ENCODE results near the gene PSEN2.

Gene PSEN2

DNA sequence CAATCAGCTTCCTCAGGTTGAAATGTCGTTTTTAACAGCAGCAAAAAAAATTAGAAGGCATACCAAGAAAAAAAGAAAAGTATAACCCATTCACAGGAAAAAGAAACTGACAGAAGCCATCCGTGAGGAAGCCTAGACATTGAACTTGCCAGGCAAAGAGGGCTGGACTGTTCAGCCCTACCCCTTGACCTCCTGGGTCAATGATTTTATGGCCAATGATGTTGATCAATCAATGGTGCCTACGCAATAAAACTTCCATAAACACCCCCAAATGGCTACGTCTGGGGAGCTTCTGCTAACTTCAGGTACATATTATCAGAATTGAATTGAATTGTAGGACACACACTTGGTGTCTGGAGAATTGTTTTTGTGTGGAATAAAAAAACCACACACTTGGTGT lies 4.8 kb upstream of the PSEN2 start:
- no peak for DNase-seq

DNA sequence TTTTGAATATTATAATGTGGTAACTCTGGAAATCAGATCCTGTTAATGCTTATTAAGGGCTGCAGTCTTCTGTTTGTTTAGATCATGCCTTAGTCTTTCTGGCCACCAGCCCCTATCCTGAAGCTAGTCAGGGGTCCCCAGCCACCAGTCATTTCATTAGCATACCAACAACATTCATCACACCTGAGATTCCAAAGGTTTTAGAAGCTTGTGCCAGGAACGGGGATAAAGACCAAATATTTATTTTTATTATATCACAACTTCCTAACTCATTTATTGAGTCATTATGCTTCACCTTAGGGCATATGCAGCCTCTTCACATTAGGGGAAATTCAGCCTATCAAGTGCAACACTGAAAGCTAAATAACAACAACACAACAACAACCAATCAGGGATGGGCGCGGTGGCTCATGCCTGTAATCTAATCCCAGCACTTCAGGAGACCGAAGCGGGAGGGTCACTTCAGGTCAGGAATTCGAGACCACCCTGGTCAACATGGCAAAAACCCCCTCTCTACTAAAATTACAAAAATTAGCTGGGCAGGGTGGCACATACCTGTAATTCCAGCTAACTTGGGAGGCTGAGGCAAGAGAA lies 2.9 kb upstream of the PSEN2 start:
- no peak for DNase-seq

DNA sequence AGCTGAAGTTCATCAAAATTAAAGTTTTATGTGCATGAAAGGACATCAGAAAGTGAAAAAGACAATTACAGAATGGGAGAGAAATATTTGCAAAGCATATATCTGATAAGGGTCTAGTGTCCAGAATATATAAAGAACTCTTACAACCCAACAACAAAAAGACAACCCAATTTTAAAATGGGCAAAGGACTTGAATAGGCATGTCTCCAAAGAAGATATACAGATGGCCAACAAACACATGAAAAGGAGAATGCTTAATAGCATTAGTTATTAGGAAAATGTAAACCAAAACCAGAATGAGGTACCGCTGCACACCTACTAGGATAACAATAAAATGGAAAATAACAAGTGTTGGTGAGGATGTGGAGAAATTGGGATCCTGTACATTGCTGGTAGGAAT lies 1.7 kb upstream of the PSEN2 start:
- DNase-seq, result no peak

DNA sequence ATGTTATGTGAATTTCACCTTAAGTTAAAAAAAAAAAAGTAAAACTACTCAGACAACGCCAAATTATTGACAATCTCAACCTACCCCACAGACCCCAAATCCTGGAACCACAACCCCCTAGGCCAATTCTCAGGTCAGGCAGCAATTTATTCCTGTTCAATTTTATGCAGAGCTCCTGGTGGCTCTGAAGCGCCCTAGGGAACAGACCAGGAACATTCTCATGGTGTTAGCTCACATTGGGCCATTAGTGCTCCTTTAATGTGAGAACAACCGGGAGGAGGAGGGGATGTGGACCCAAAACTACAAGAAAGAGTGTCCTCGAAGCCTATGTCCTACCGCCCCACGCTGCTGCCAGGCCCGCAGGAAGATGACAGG lies 403 bp upstream of the PSEN2 start:
- DNase-seq, result peak; percentile 33

DNA sequence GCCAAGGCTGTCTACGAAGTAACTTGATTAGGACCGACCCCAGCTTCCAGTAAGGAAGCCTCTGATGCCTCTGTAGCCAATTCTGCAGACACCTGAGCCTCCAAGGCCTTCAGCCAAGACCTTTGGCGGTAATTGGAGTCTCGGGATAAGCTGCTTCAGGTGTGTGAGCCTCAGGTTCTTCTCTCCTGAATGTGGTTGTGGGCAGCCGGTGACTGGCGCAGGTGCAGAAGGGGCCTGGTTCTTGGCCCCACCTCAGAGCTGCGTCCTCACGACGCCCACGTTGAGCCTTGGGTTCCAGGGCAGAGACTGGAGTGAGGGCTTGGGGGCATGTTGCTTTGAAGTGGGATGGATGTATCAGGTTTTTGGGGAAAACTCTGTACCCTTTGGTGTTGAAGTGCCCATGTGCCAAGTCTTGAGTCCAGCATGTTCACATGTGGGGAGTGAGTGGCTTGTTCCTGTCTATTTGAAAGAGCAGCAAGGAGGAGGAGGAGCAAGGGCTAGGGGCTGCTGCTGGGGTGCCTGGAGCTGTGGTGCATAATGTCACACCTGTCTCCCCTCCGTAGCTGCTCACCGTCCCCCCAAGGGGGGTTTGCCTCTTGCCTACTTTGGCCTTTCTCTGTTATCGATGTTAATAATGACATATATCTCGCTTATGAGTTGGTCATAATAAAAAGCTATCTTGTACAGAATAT lies 1.4 kb downstream of the PSEN2 start:
- no peak for DNase-seq

DNA sequence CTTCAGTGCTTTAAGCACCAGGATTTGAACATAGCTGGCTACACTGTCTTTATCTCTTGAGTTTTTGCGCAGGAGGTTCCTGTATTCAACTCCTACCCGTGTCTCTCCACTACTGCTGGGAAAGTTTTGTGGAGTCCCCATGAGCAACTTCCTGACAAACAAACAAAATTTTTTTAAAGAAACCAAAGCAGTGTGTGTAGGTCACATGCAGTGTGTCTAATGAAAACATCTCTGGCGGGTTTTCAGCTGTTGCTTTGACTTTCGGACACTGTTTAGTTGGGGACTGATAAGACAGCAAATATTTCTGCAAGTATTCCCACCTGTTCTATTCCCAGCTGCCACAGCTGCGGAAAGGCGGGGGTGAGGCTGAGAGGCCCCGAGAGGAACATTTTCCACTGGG lies 2.0 kb downstream of the PSEN2 start:
- no peak for DNase-seq

DNA sequence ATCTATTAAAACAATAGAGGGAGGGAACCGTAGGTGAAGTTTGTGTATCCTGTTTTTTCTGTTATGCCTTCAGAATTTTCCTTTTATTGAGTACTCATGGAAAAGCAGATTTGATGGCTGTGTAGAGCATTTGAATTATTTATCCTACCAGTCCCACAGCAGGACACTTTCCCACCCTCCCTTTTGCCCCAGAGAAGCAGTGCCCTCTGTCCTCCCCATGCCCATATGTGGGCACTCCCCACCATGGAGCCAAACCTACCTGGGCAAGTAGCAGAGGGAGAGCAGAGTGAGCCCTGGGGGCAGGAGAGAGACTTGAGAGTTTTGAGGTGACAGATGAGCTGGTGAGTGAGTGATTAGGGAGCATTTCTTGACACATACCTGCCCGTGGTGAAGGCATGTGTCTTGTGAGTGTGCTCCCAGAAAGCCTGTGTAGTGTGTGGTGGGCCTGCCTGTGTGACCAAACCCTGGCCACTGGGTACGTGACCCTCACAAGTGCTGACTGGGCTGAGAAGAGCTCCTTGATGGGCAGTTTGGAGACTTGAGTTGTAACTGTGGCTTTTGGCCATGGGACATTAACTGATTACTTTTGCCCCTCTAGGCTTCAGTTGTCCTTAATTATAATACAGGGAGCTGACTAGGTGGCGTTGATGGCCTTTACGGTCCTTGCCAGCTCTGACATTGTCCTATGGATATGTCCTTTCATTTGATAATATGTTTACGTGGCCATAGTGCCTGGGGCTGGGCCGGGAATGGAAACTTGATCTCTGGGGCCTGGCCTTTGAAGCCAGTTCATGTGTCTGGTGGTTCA lies 3.6 kb downstream of the PSEN2 start:
- no peak for DNase-seq

DNA sequence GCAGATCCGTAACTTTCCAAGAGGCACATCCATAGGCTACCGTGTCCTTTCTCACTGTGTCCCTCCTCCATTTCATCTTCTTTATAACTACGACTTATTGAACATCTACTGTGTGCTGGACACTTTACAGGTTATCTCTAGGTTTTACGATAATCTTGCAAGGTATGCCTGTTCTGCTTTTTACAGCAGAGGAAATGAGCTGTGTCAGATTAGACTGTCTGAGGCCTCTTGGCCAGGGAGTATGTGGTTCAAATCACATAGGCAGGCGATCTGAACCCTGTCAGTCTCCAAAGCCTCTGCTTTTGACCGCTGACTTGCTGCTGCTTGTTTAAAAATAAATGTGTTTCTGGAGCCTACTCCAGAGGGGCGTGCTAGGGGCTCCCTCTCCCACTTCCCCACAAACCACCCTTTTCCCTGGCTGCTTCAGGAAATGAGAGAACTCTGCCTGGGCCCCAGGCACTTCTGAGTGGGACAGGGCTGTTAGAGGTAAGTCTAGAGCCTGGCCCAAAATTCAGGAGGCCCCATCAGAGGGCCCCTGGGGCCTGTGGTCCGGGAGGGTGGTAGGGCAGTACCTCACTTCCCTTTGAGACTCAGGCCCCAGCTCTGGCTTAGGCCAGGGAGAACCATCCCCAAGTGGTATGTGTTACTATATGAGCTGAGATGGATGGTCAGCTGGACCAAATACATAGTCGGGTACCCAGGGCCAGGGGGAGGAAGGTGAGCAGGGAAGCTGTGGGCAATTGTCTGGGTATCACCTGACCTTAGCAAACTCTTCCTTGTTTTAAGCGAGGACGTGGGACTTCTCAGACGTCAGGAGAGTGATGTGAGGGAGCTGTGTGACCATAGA lies 4.4 kb downstream of the PSEN2 start:
- no peak for DNase-seq

DNA sequence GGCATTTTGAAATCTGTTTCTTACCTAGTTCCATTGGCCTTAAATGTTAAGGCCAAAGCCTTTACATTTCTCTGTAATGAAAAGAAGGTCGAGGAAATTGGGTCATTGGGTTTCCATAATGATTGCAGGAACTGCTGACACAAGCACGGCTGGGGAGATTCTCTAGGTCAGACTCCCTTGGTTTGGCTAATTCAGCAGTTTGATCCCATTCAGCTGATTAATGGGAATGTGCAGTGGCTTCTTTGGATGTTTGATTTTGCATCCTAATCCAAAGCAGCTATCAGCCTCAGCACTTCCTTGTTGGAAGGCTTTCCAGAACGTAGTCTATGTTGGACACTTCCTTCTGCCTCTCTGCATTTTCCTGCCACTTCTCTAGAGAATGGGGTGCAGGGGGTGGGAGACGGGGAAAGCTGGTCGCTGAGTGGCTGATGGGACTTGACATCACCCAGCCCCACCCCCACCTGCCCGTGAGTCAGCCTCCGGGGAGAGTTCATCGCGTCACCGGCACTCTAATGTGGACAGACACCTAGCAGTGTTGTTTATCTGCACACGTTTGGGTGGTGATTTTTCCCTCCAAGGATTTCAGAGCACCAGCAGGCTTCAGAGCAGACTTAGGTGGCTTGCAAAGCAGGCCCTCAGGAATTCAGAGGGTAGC lies 5.4 kb downstream of the PSEN2 start:
- no peak for DNase-seq

DNA sequence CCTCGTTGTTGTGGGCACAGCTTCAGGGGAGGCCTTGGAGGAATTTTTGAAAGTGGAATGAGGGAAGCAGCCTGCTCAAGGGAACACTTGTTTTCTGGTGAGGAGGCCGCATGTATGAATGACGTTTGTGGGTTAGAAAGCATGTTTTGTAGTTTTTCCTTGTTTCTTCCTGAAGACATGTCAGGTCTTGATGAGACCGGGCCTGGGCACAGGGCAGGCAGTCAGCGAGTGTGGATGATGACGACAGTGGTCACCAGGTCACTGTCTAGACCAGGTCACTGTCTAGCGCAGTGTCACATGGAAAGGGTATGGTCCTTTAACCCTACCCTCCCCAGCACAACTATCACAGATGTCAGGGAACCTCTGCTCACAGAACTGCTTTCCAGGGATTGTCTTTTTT lies 7.3 kb downstream of the PSEN2 start:
- no peak for DNase-seq

DNA sequence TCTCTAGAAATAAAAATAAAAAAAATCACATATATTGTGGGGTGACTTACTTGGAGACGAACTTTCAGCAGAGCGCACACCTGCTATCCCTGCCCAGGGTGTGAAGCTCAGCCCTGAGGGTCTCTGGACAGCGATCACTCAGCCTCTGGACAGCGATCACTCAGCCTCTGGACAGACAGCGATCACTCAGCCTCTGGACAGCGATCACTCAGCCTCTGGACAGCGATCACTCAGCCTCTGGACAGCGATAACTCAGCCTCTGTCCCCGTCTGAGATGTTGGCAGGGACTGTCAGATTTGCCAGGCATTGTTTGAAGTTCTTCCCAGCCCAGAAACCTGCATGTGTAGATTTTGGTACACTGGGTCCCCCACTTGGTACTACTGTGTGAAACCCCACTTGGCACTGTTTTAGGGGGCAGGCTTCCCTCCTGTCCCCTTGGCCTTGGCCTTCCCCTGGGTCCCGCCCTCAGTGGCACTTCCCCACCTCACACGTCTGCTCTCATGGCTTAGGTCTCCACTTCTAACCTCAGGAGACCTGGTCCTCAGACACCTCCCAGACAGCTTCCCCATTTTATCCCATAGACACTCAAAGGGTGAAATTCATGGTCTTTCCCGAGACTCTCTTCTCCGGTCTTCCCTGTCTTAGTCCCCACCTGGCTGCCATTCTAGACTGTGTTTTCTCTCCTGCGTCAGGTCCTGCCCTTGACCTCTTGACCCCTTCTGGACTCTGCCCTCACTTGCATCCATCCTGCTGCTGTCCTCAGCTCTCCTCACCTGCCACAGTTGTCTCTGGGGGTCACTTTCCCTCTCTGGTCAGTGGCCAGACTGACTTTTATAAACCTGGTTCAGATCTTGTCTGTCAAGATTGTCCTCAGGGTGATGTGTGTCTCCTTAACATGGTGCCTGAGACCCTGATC lies 10.2 kb downstream of the PSEN2 start:
- no peak for DNase-seq

DNA sequence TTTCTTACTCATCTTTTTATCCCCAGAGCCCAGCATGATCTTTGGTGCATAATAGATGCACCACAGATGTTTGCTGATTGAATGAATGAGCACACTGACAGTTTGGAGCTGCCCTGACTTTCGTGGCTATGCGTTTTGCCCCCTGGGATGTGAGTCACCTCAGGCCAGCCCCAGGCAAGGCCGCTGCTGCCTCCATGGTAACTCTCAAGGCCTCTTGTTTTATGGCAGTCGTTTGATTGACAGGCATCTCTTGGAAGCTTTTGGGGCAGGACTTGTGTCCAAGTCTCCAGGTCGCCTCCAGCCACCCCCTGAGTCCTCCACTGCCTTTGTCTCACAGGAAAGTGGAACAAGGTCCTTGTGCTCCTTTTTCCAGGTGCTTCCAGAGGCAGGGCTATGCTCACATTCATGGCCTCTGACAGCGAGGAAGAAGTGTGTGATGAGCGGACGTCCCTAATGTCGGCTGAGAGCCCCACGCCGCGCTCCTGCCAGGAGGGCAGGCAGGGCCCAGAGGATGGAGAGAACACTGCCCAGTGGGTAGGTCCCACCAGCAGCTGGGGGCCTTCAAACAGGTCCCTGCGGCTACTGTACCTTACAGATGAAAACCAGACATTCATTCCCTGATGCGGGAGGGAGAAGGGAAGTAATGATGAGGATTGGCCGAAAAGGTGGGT lies 11.2 kb downstream of the PSEN2 start:
- DNase-seq, result no peak

DNA sequence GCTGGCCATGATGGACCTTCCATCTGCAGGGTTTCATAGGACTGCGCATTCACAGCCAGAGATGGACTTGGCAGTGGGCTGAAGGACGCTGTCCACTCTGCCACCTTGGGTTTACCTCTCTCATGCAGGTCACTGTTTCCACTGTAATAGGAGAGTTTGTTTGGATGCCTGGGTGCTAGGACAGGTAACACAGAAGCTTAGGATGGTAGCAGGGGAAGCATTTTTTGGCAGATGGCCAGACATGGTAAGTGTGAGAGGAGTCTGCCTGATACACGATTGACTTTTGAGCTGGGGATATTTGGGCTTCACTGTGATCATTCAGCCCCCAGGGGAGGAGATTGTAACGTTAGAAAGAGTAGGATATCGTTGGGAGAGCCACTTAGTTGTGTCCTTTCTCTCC lies 11.8 kb downstream of the PSEN2 start:
- DNase-seq, result no peak

DNA sequence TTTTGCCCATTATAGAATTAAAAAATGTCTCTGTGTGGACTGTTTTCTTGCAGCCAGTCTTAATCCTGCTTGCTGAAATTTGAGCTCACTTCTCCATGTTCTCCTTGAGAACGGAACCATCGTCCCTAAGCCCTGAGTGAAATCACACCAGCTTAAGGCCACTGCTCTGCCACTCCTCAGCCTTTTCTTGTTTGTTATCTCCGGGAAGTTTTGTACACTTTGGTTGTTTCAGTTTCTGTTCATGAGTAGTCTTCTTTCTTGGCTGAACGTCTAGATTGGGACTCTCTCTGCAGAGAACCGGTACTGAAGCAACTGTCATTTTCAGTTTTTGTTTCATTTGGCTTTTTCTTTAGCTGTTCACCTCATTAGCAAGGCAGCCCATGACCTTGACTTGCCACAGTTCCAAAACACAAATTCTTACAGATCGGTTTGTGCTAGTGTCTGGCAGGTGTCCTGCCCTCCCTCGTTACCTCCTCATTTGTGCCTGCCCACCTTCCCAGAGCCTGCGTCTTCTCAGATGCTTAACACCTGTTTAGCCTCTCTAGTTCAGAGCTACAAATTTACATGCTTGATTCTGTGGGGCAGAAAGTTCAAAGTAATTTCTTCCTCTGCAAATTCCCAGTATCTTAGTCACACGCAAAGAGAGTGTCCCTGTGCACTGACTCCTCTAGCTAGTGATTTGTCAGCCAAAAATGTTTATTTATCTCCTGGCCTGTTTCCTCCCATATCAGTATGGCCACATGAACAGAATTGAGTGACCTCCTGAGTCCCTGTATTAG lies 12.4 kb downstream of the PSEN2 start:
- no peak for DNase-seq

DNA sequence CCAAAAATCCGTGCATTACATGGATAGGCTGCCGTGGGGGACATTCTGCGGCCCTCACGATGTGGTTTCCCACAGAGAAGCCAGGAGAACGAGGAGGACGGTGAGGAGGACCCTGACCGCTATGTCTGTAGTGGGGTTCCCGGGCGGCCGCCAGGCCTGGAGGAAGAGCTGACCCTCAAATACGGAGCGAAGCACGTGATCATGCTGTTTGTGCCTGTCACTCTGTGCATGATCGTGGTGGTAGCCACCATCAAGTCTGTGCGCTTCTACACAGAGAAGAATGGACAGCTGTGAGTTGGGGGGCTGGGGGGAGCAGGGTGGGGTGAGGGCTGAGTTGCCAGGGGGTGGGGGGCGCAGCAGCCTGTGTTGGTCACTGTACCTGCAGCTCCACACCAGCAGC lies 13.2 kb downstream of the PSEN2 start:
- DNase-seq, result no peak

DNA sequence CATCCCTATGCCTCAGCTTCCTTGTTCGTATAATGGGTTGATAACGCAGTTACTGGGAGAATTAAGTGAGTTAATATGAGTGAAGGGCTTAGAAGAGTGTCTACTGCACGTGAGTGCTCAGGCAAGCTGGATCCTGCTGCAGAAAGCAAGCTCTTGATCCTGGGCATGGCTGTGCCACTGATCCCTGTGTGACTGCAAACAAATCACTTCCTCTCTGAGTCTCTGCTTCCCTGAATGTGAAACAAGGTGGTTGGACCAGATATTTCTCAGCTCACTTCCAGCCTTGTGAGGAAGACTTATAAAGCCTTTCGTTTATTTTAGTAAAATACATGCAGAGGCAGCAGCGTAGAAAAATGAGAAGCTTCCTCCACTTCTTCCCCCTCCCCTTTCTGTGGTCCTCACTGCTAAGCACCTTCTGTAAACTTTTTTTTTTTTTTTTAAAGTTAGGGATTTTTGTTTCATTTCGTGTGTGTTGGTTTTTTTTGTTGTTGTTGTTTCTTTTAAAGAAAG lies 13.8 kb downstream of the PSEN2 start:
- DNase-seq, result no peak

DNA sequence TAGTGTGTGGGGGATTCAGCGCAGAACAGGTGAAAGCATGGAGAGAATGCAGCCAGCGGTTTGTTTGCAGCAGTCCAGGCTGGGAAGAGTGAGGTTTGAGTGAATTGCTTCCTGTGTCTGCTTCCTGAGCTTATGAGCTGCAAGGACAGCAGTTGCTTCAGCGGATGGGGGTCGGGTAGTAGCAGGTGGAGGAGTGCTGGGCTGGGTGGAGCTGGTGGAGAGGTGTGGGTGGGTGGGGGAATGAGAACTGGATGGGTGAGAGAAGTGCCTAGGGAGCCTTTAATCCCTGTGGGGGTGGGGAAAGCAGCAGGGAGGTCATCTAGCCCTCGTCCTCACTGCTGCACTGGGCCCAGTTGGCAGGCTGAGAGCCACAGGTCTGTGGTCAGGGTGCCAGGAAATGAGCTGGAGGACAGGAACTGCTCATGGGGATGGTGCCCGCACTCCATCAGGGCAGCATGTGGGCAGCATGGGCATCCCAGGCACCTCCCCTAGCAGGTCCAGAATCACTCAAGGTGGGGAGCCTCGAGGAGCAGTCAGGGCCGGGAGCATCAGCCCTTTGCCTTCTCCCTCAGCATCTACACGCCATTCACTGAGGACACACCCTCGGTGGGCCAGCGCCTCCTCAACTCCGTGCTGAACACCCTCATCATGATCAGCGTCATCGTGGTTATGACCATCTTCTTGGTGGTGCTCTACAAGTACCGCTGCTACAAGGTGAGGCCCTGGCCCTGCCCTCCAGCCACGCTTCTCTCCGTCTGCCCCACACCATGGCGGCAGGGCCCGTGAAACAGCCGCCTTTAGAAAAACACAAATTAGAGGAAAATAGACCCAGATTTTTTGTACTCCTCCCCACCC lies 14.8 kb downstream of the PSEN2 start:
- no peak for DNase-seq

DNA sequence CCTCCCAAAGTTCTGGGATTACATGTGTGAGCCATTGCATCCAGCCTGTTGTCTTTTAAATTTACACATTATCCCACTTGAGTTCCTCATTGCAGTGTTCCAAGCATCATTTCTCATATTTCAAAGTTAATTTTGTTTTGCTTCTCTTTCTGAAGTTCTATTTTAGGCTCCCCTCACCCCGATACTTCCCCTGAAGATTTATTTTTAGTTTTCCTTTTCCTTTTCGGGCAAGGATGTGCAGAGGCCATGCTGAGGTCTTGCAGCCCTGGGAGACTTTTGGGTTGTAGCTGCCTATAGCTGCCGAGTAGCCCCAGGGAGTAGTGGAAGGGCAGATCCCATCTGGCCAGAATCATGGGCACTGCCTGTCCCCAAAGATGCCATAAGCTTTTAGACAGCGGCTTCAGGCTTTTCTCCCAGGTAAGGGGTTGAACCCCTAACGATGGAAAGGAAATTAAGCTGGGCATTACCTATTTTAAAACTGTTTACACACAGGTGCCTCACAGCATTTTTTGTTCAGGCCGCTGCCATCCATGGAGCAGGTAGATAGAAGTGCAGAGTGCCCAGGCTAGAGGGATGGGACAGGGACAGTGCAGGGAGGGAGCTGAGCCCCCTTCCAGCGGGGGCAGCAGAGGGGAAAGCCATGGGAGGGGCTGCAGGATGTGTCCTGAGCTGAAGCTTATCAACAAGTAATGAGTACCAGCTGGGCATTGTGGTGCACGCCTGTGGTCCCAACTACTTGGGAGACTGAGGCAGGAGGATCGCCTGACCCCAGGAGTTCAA lies 15.9 kb downstream of the PSEN2 start:
- DNase-seq, result no peak

All from 8988T (cell line).